ENCODE measurements around the gene MCTP2. TPM values are rescaled to one million over a fixed set of nuclear protein-coding genes. Genes with fewer than 3 reads are reported as not detected.
A peak's percentile ranks its signal among the peaks of the same experiment; 100 is the strongest.

MCTP2 gene
- total RNA-seq, 1 donor from 2014 or later, result 12.8 TPM

DNA sequence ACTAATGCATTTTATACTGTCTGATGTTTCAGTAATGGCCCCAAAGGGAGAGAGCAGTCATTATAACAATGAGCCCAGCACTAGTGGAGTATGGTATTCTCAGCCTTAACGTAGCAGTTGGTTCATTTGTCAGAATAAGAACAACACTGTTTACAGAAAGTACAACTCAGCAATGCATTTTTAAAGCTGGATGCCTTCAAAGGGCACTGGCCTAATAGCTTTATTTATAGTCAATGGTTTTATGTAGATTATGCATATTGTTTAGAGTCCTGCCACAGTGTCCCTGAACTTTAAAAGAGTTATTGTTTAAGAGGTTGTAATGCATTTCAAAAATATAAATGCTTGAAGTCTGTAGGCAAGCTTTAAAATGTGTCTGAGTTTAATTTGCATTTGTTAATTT, 211.1 kb downstream of the MCTP2 start:
- no peak for DNase-seq (ENCODE audit: low spot score in 2 of 2, unreplicated experiment in 2 of 2)
- H3K27ac Mint-ChIP-seq, result peak overlapping the region; percentile 52

GRCh38 chr15:94443186-94443585, 211.8 kb downstream of the MCTP2 start:
- Mint-ChIP-seq H3K4me1 (peaks cover 45% of the 10 kb centered on the region), H3K4me3 (no peak overlapping the region), H3K27ac (peak overlapping the region; percentile 70), H3K9me3 (no peaks in the 10 kb centered on the region), H3K36me3 (no peaks in the 10 kb centered on the region), H3K27me3 (ENCODE audit: low read depth) (no peaks in the 10 kb centered on the region)
- DNase-seq (ENCODE audit: low spot score in 2 of 2, unreplicated experiment in 2 of 2), result no peak
- no peak for TF ChIP-seq CTCF (IDR thresholded peaks at IDR 0.05; ENCODE audit: unreplicated experiment)

More for the DNA sequence above, 211.1 kb downstream of the MCTP2 start:
- no peak overlapping the region for H3K4me3 Mint-ChIP-seq
- H3K9me3 Mint-ChIP-seq, result no peaks in the 10 kb centered on the region
- H3K27me3 Mint-ChIP-seq (ENCODE audit: low read depth), result no peaks in the 10 kb centered on the region
- peaks cover 39% of the 10 kb centered on the region for H3K4me1 Mint-ChIP-seq
- TF ChIP-seq CTCF (IDR thresholded peaks at IDR 0.05; ENCODE audit: unreplicated experiment), result no peak
- H3K36me3 Mint-ChIP-seq, result no peaks in the 10 kb centered on the region

GRCh38 chr15:94445566-94446160, 214.3 kb downstream of the MCTP2 start:
- Mint-ChIP-seq H3K4me1 (peaks cover 54% of the 10 kb centered on the region), H3K9me3 (no peaks in the 10 kb centered on the region), H3K27ac (peak overlapping the region; percentile 6), H3K27me3 (ENCODE audit: low read depth) (no peaks in the 10 kb centered on the region), H3K4me3 (no peak overlapping the region), H3K36me3 (no peaks in the 10 kb centered on the region)
- no peak for TF ChIP-seq CTCF (IDR thresholded peaks at IDR 0.05; ENCODE audit: unreplicated experiment)
- no peak for DNase-seq (ENCODE audit: low spot score in 2 of 2, unreplicated experiment in 2 of 2)

DNA sequence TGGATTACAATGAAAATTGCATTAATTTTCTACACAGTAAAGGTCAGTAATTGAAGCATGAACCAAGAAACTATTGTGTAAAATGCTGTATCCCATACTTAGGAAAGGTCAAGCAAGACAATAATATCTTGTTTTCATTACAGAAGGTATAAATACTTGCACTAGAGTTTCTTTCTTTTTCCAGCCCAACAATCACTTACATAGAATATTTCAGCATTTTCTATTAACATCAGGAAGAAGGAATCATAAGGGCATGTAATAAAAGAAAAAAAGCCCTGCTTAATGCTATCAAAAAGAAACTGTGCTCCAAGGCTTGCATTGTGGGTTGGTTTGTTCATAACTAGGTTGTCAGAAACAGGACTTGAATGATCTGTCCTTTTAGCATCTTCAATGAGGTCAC, 215.1 kb downstream of the MCTP2 start:
- Mint-ChIP-seq H3K36me3 (no peaks in the 10 kb centered on the region), H3K4me1 (peaks cover 59% of the 10 kb centered on the region), H3K9me3 (no peaks in the 10 kb centered on the region), H3K27ac (peak overlapping the region; percentile 6), H3K4me3 (no peak overlapping the region), H3K27me3 (ENCODE audit: low read depth) (no peaks in the 10 kb centered on the region)
- no peak for DNase-seq (ENCODE audit: low spot score in 2 of 2, unreplicated experiment in 2 of 2)
- no peak for TF ChIP-seq CTCF (IDR thresholded peaks at IDR 0.05; ENCODE audit: unreplicated experiment)

DNA sequence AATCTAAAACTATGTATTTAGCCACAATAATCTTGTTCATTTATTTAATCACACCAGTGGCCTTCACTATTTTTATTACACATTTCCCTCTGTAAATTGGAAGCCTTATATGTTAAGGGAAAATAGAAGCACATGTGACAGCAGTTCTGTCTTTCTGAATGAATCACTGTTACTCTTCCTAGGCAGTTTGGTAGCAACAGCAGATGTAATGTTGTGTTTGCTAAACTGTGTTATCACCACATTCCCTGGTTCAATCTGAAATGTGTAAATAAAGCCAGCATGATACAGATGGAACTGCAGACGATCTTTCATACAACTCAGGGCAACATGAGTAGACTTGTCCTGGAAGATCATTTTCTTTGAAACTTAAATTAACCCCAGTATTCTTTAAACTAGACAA, 220.1 kb downstream of the MCTP2 start:
- peaks cover 6% of the 10 kb centered on the region for H3K36me3 Mint-ChIP-seq
- no peaks in the 10 kb centered on the region for H3K27me3 Mint-ChIP-seq (ENCODE audit: low read depth)
- no peak overlapping the region for H3K27ac Mint-ChIP-seq
- H3K4me3 Mint-ChIP-seq, result no peak overlapping the region
- peaks cover 30% of the 10 kb centered on the region for H3K4me1 Mint-ChIP-seq
- no peak for TF ChIP-seq CTCF (IDR thresholded peaks at IDR 0.05; ENCODE audit: unreplicated experiment)
- H3K9me3 Mint-ChIP-seq, result peaks cover 8% of the 10 kb centered on the region
- no peak for DNase-seq (ENCODE audit: low spot score in 2 of 2, unreplicated experiment in 2 of 2)

Data from mesothelial cell of epicardium (in vitro differentiated cells).